HS-5 (cell line): ENCODE data around the gene KRCC1.
"Not testable (repeated sequence)": the region's sequence is repeated elsewhere in the genome, so short reads cannot be mapped to it uniquely, and the experiment has no call there.

Experiments used
- DNase-seq: peaks from one replicate; pipeline ENCODE4 v3.0.0-alpha.2; 2012; ENCODE audit warnings: low read depth

Gene KRCC1

GRCh38 chr2:88038263-88039105 is 17.1 kb downstream of the KRCC1 start:
- DNase-seq, result peak; percentile 94

- no peak for DNase-seq
These were observed 19.0 kb downstream of the KRCC1 start for GRCh38 chr2:88036606-88037005.

- no peak for DNase-seq
These were observed 19.4 kb downstream of the KRCC1 start for GRCh38 chr2:88036182-88036581.

- DNase-seq, result no peak
These were observed 23.4 kb downstream of the KRCC1 start for GRCh38 chr2:88032070-88032702.

GRCh38 chr2:88028931-88029330 is 26.7 kb downstream of the KRCC1 start:
- no peak for DNase-seq

- no peak for DNase-seq
These were observed 27.7 kb downstream of the KRCC1 start for GRCh38 chr2:88027697-88028389.

- no peak for DNase-seq
These were observed 31.1 kb downstream of the KRCC1 start for GRCh38 chr2:88024509-88024908.

- no peak for DNase-seq
These were observed 33.0 kb downstream of the KRCC1 start for GRCh38 chr2:88022669-88022921.

GRCh38 chr2:88019985-88020384 is 35.6 kb downstream of the KRCC1 start:
- DNase-seq, result no peak

- DNase-seq, result no peak
These were observed 36.7 kb downstream of the KRCC1 start for GRCh38 chr2:88018909-88019308.

- not testable (repeated sequence) for DNase-seq
These were observed 37.3 kb downstream of the KRCC1 start for GRCh38 chr2:88018077-88018805.

- DNase-seq, result not testable (repeated sequence)
These were observed 37.9 kb downstream of the KRCC1 start for GRCh38 chr2:88017780-88018038.

GRCh38 chr2:88016960-88017779 is 38.4 kb downstream of the KRCC1 start:
- DNase-seq, result no peak

- DNase-seq, result peak; percentile 45
These were observed 39.3 kb downstream of the KRCC1 start, which contains the start of gene RNU2-63P for GRCh38 chr2:88016086-88016959. TSS of gene RNU2-63P (minus strand) at chr2:88016547.

GRCh38 chr2:88011011-88011410 is 44.6 kb downstream of the KRCC1 start:
- DNase-seq, result no peak

- no peak for DNase-seq
These were observed 45.4 kb downstream of the KRCC1 start for GRCh38 chr2:88010136-88010535.

- no peak for DNase-seq
These were observed 48.6 kb downstream of the KRCC1 start for GRCh38 chr2:88006912-88007439.

- no peak for DNase-seq
These were observed 49.8 kb downstream of the KRCC1 start for GRCh38 chr2:88005776-88006175.

GRCh38 chr2:88003074-88003755 is 52.4 kb downstream of the KRCC1 start:
- DNase-seq, result no peak

- no peak for DNase-seq
These were observed 53.2 kb downstream of the KRCC1 start for GRCh38 chr2:88002359-88002707.
